Right lobe of liver (tissue), 6 donors: Measurements from ENCODE around the gene NLGN1. TPM values are rescaled to one million over a fixed set of nuclear protein-coding genes. Genes with fewer than 3 reads are reported as not detected.

Experiments used
- ATAC-seq, 4 donors: fragments of 200-7000 bp; cut with Tn5 transposase; one replicate each; pipeline ENCODE4 v1.9.1; 2020; ENCODE audit warnings: mild to moderate bottlenecking in 4 of 4, moderate library complexity in 4 of 4
- DNase-seq, 3 donors: peaks; one replicate each; pipeline ENCODE4 v3.0.0-alpha.2; 2020
- H3K27ac ChIP-seq, 3 donors: fragments of 200-600 bp; one replicate each; pipeline ENCODE4 v1.8.0; 2022
- H3K27me3 ChIP-seq, 2 donors: fragments of 200-600 bp; one replicate each; pipeline ENCODE4 v1.8.0; 2022
- H3K36me3 ChIP-seq, 4 donors: fragments of 200-600 bp; sonication (generic) in 1 of 4; one replicate each; pipeline versions ENCODE4 v1.5.1 to v1.8.0; 2017 to 2022; ENCODE audit warnings: control low read depth in 1 of 4
- H3K4me1 ChIP-seq, 4 donors: fragments of 200-600 bp; sonication (generic) in 1 of 4; one replicate each; pipeline versions ENCODE4 v1.5.1 to v1.8.0; 2017 to 2022; ENCODE audit warnings: control low read depth in 1 of 4
- H3K4me3 ChIP-seq, 3 donors: fragments of 200-600 bp; one replicate each; pipeline ENCODE4 v1.8.0; 2022
- H3K9me3 ChIP-seq, 4 donors: fragments of 200-600 bp; sonication (generic) in 1 of 4; one replicate each; pipeline versions ENCODE4 v1.5.1 to v1.8.0; 2017 to 2022; ENCODE audit warnings: control low read depth in 1 of 4
- POLR2A ChIP-seq: fragments of 450-650 bp; IDR thresholded peaks from one replicate; pipeline ENCODE4 v1.6.1; 2017; ENCODE audit warnings: antibody characterized with exemption, mild to moderate bottlenecking
- WGBS: methylation state at CpG from one replicate; pipeline ENCODE4 v1.1.6; 2018; ENCODE audit warnings: low coverage, low lambda C conversion rate; ENCODE audit not compliant: insufficient coverage; ENCODE audit errors: missing lambda C conversion rate; 5-methylcytosine and 5-hydroxymethylcytosine counted together
- intact Hi-C, 2 donors: fragments of 100-400 bp; cut with DNase I; formaldehyde crosslinking; loops; one replicate each; pipeline versions ENCODE4 v1.11.2 to v1.14.1; 2022
- total RNA-seq, 6 experiments: library from RNA; depleted of rRNA in 2 of 6; stranded (reverse); fragments of >200 nt in 2 of 6; fragmentation: NEBNext Ultra II Directional in 3 of 6; extraction: Animal tissue kit (Norgen Biotek cat#: 25700) in 3 of 6; gene quantifications; one replicate each; pipeline versions ENCODE4 v1.1.0 to v1.2.4, GENCODE V29; 2016 to 2023
- TF ChIP-seq, protein P1 (sequence below), 4 donors: fragments of 200-600 bp in 3 of 4; fragments of 450-650 bp in 1 of 4; IDR thresholded peaks; one replicate each; pipeline versions ENCODE4 v1.5.1 to v1.8.0; 2016 to 2022; ENCODE audit warnings: antibody characterized with exemption in 4 of 4, mild to moderate bottlenecking in 2 of 4
- donor health status: DM: no; HTN: yes; CAD: no.
- donor health status: DM: no; HTN: no; CAD: no.
- donor health status: DM: no; HTN: no; CAD: no.
- donor health status: DM: no; HTN: yes; CAD: no.
- donor health status: DM: no; HTN: yes; CAD: no.

Gene NLGN1
- total RNA-seq, 6 experiments from 2014 or later, result 0.02 to 0.12 TPM; not detected in 4

DNA sequence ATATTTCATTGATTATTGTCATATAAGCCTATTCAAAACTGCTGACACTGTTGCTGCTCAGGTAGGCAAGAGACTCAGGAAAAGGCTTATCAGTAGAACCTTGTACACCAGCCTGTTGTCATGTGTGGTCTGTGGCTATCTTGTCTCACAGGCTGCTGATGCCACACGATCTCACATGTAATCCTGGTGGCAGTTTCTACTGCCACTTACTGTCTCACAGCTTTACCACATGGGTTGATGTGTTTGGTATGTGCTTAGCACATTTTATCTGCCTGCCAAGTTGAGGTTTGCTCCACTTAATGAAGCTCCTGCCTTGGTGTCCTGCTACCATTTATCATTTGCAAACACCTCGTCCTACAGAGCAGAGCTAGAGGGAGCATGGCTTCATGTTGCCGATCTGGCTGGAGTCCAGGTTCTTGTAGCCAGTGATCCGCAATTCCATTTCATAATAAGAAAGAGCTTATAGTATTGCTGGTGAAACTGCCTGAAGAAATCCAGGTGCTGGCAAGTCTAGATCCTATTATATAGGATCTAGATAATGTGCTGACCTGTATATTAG is 637.9 kb downstream of the NLGN1 start:
- H3K9me3 ChIP-seq, result no peaks in the 10 kb centered on the region
- ATAC-seq (no peak), DNase-seq (no peak)
- H3K27ac ChIP-seq, result no peak overlapping the region
- no peak overlapping the region for H3K4me3 ChIP-seq
- H3K4me1 ChIP-seq, result no peaks in the 10 kb centered on the region
- intact Hi-C loops, result no loop called here
- TF ChIP-seq, protein P1, sequence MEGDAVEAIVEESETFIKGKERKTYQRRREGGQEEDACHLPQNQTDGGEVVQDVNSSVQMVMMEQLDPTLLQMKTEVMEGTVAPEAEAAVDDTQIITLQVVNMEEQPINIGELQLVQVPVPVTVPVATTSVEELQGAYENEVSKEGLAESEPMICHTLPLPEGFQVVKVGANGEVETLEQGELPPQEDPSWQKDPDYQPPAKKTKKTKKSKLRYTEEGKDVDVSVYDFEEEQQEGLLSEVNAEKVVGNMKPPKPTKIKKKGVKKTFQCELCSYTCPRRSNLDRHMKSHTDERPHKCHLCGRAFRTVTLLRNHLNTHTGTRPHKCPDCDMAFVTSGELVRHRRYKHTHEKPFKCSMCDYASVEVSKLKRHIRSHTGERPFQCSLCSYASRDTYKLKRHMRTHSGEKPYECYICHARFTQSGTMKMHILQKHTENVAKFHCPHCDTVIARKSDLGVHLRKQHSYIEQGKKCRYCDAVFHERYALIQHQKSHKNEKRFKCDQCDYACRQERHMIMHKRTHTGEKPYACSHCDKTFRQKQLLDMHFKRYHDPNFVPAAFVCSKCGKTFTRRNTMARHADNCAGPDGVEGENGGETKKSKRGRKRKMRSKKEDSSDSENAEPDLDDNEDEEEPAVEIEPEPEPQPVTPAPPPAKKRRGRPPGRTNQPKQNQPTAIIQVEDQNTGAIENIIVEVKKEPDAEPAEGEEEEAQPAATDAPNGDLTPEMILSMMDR (IDR thresholded peaks at IDR 0.05), result no peak
- H3K36me3 ChIP-seq, result no peaks in the 10 kb centered on the region
- no peaks in the 10 kb centered on the region for H3K27me3 ChIP-seq
- 34% methylated on average over 4 of the region's 4 CpGs for WGBS

DNA sequence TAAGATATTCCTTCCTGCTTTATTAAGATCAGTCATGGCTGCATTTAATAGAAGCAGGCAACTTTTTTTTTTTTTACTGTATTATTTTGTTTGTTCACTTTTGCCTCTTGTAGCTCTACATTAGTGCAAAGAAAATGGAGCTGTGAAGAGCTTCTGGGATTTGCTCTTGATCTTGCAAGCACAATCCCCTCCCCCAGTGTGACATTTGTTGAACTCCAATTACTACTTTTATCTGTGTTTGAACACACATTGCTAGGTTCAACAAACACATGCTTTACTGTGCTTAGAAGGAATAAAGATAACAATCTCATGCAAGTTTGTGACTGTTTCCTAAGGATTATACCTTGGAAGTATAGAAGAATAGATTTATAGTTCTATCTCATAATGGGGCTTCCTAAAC is 648.8 kb downstream of the NLGN1 start:
- intact Hi-C loops, result no loop called here
- TF ChIP-seq POLR2A, result no peak
- TF ChIP-seq, protein P1 (IDR thresholded peaks at IDR 0.05), result no peak
- Histone ChIP-seq H3K4me3 (no peak overlapping the region), H3K4me1 (no peaks in the 10 kb centered on the region), H3K27me3 (no peaks in the 10 kb centered on the region), H3K27ac (no peak overlapping the region), H3K36me3 (no peaks in the 10 kb centered on the region), H3K9me3 (no peaks in the 10 kb centered on the region)
- DNase-seq, result no peak
- no peak for ATAC-seq

DNA sequence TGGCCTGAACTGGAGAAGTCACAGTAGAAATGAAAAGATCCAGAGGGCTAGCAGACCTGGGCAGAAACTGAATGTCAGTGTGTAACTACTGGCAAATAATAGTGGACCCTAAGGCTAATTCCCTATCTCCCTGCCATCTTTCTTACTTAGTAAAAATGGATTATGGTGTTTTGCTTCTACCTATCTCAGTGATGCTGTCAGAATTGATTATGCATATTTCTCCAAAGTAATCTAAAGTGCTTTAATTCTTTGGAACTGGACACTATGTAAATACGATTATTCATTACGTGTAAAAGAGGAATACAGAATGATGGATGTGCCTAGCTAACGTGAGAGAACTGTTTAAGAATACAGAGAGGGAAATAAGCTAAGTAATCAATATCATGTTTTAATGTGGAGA is 651.9 kb downstream of the NLGN1 start:
- Histone ChIP-seq H3K9me3 (no peaks in the 10 kb centered on the region), H3K4me3 (no peak overlapping the region), H3K27me3 (no peaks in the 10 kb centered on the region), H3K27ac (no peak overlapping the region), H3K36me3 (no peaks in the 10 kb centered on the region), H3K4me1 (no peaks in the 10 kb centered on the region)
- ATAC-seq (no peak), DNase-seq (no peak)
- no peak for TF ChIP-seq POLR2A
- TF ChIP-seq, protein P1 (IDR thresholded peaks at IDR 0.05), result no peak
- intact Hi-C loops, result no loop called here
- 43% methylated on average over 3 of the region's 3 CpGs for WGBS

DNA sequence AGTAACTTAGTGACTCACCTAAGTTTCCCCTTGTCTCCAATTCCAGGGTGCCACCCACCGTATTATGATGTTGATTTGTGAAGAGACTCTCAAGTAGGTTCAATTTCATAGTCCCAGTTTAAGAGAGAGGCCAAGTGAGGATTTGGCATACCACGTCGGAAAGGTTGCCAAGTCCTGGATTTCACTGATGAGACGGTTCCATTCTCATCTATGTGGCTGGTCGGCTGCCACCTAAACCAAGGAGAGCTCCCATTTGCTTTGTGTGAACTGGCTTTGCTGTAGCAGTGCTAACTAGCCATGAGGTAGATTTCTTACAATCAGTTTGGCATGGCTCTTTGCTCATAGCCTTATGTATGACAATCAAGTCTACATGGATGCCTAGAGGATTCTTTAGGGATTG is 653.6 kb downstream of the NLGN1 start:
- Histone ChIP-seq H3K27ac (no peak overlapping the region), H3K36me3 (no peaks in the 10 kb centered on the region), H3K27me3 (no peaks in the 10 kb centered on the region), H3K4me1 (no peaks in the 10 kb centered on the region), H3K4me3 (no peak overlapping the region), H3K9me3 (no peaks in the 10 kb centered on the region)
- TF ChIP-seq, protein P1 (IDR thresholded peaks at IDR 0.05), result no peak
- no peak for TF ChIP-seq POLR2A
- WGBS, result 28% methylated on average over 3 of the region's 5 CpGs
- intact Hi-C loops, result no loop called here
- no peak for ATAC-seq
- no peak for DNase-seq

DNA sequence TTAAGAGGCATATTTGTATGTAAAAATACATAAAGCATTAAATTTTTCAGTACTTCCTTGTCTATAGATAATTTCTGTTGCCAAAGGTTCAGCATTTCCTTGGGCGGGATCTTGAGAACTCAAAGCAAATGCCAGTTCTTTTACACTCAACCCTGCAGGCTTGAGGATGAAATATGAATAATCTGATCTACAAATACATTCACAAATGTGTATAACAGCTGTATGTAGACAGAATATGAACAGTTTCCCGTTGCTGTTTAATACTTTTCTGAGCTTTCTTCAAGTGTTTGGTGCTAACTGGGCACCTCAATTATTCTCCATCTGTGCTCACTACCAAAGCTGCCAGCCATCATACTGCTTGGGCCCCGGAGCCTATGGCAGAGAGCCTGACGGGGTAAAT is 661.3 kb downstream of the NLGN1 start:
- ATAC-seq, result no peak
- 56% methylated on average over 4 of the region's 4 CpGs for WGBS
- H3K36me3 ChIP-seq, result no peaks in the 10 kb centered on the region
- H3K4me3 ChIP-seq, result no peak overlapping the region
- no peaks in the 10 kb centered on the region for H3K4me1 ChIP-seq
- DNase-seq, result no peak
- no peaks in the 10 kb centered on the region for H3K27me3 ChIP-seq
- H3K27ac ChIP-seq, result no peak overlapping the region
- H3K9me3 ChIP-seq, result no peaks in the 10 kb centered on the region
- intact Hi-C loops, result no loop called here
- TF ChIP-seq, protein P1 (IDR thresholded peaks at IDR 0.05), result no peak
- TF ChIP-seq POLR2A, result no peak
